K562 (cell line): Measurements from ENCODE around the gene SLC39A3. TPM values are rescaled to one million over a fixed set of nuclear protein-coding genes. Genes with fewer than 3 reads are reported as not detected.

Experiments used
- CC2D1A ChIP-seq: fragments of 450-650 bp; IDR thresholded peaks from 2 replicates; pipeline ENCODE4 v1.6.1; 2017; ENCODE audit warnings: mild to moderate bottlenecking
- ETV5 ChIP-seq: sonication (generic); formaldehyde crosslinking; IDR thresholded peaks from 2 replicates; pipeline ENCODE4 v1.4.0; 2020; ENCODE audit warnings: low read depth, mild to moderate bottlenecking, missing genetic modification reagents
- GTF2F1 ChIP-seq: IDR thresholded peaks from 2 replicates; pipeline ENCODE4 v1.6.1; 2011; ENCODE audit warnings: low read depth, low read length, improper control_type of control experiment
- NR3C1 ChIP-seq: sonication (generic); formaldehyde crosslinking; IDR thresholded peaks from 2 replicates; pipeline ENCODE4 v1.8.1; 2022; ENCODE audit warnings: missing genetic modification reagents
- RBM14 ChIP-seq: fragments of 200-400 bp; formaldehyde crosslinking; IDR thresholded peaks from 2 replicates; pipeline ENCODE4 v1.6.1; 2018; ENCODE audit warnings: low read depth, mild to moderate bottlenecking, low read length, moderate library complexity, borderline replicate concordance; ENCODE audit not compliant: insufficient read depth
- RBM25 ChIP-seq: fragments of 200-400 bp; formaldehyde crosslinking; IDR thresholded peaks from 2 replicates; pipeline ENCODE4 v1.6.1; 2018; ENCODE audit warnings: low read length, low read depth, moderate library complexity; ENCODE audit not compliant: severe bottlenecking
- STAT5B ChIP-seq: fragments of 250-450 bp; sonication (Bioruptor Pico); IDR thresholded peaks from 2 replicates; pipeline ENCODE4 v1.8.0; 2021; ENCODE audit warnings: mild to moderate bottlenecking, inconsistent platforms
- TCF7 ChIP-seq: sonication (generic); IDR thresholded peaks from 2 replicates; pipeline ENCODE4 v1.6.1; 2016; ENCODE audit warnings: antibody characterized with exemption, borderline replicate concordance
- ZFX ChIP-seq: sonication (generic); formaldehyde crosslinking; IDR thresholded peaks from 2 replicates; pipeline ENCODE4 v1.8.0; 2022; ENCODE audit warnings: mild to moderate bottlenecking, missing genetic modification reagents, moderate library complexity
- ZNF324 ChIP-seq: fragments of 250-450 bp; sonication (Bioruptor Pico); IDR thresholded peaks from 2 replicates; pipeline ENCODE4 v1.4.0; 2020; ENCODE audit warnings: mild to moderate bottlenecking
- ZNF586 ChIP-seq: fragments of 450-650 bp; formaldehyde crosslinking; conservative IDR thresholded peaks from 2 replicates; pipeline ENCODE4 v1.4.0; 2020; ENCODE audit warnings: mild to moderate bottlenecking, moderate library complexity
- polyA plus RNA-seq, 8 experiments: library from polyadenylated mRNA; depleted of rRNA in 4 of 8; stranded (reverse) in 5 of 8; unstranded in 3 of 8; fragments of >200 nt; fragmentation: Nextera tagmentation in 2 of 8; fragmentation: Illumina TruSeq in 1 of 8; extraction: Ambion mirVana in 2 of 8; extraction: Trizol in 1 of 8; gene quantifications; 2 replicates each; pipeline versions ENCODE4 v1.2.1 to v1.2.3, GENCODE V29; 2011 to 2014; ENCODE audit warnings: inconsistent platforms in 1 of 8, missing spikeins in 1 of 8
- total RNA-seq, 7 experiments: library from RNA; depleted of rRNA in 6 of 7; stranded (reverse); fragments of >200 nt in 6 of 7; fragmentation: Illumina TruSeq in 2 of 7; extraction: Trizol in 2 of 7; gene quantifications; 2 replicates each; pipeline versions ENCODE4 v1.2.1 to v1.2.3, GENCODE V29; 2011 to 2021; ENCODE audit warnings: low replicate concordance in 1 of 7
- TF ChIP-seq, protein P1 (sequence below): fragments of 450-650 bp; formaldehyde crosslinking; IDR thresholded peaks from 2 replicates; pipeline ENCODE4 v1.4.0; 2020; ENCODE audit warnings: mild to moderate bottlenecking, moderate library complexity
- TF ChIP-seq, protein P2 (sequence below): sonication (generic); formaldehyde crosslinking; IDR thresholded peaks from 2 replicates; pipeline ENCODE4 v1.8.0; 2023; ENCODE audit warnings: missing genetic modification reagents, mild to moderate bottlenecking, borderline replicate concordance
- TF ChIP-seq, protein P3 (sequence below): fragments of 450-650 bp; formaldehyde crosslinking; IDR thresholded peaks from 2 replicates; pipeline ENCODE4 v1.4.0; 2022; ENCODE audit warnings: mild to moderate bottlenecking, moderate library complexity
- TF ChIP-seq, protein P4 (sequence below): fragments of 150-350 bp; IDR thresholded peaks from 2 replicates; pipeline ENCODE4 v1.6.1; 2014; ENCODE audit warnings: low read depth, mild to moderate bottlenecking, low read length, borderline replicate concordance

SLC39A3 gene
- total and polyA plus RNA-seq, 9 of the 15 experiments (the other 6 are each of a cell fraction or from before 2014, with no cell fraction given), result 2.3 to 215 (median 127) TPM

DNA sequence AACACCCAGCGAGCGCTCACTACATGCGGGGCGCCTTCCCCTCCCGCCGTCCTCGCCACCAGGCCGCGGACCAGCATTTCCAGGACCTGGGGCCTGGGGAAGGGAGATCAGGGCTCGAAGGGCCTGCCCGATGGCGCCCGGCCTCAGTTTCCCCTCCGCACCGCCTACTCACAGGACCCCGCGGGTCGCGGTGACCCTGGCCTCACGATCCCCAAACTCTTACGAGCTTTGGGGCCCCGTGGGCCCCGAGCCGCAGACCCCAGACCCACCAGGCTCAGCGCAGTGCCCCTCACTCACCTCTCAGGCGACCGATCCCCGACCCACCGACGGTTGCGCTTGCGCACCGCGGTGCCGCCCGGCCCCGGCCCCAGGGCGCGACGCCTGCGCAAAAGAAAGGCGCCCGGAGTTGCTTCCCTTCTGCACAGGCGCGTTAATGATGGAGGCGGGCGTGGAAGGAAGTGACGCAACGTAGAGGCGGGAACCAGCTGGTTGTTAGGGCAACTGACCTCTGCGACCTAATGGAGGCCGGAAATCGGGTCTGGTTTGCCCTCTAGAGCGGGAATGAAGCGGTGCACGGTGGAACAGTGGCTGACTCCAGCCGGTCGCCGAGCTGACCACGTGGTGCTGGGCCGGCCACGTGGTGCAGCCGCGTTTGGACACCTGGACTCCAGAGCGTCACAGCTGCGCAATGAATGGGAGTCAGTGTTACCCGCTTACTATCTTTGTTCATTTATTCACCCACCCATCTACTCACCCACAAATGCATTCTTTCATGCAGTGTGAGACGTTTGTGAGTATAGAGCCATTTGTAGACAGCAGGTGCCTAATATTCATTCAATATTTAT lies 43.3 kb upstream of the SLC39A3 start, which contains the start of gene SGTA (continued):
- TF ChIP-seq RBM14 (no peak), CC2D1A (no peak), ETV5 (CRISPR knock-in tag) (peak; percentile 94), TCF7 (no peak), RBM25 (no peak), ZFX (peak; percentile 90), ZNF586 (CRISPR knock-in tag) (no peak), ZNF324 (CRISPR knock-in tag) (no peak), GTF2F1 (peak; percentile 79; the same call in 1 of the 2 replicates), NR3C1 (CRISPR knock-in tag) (peak; percentile 97), STAT5B (CRISPR knock-in tag) (no peak)
- TF ChIP-seq, protein P1, sequence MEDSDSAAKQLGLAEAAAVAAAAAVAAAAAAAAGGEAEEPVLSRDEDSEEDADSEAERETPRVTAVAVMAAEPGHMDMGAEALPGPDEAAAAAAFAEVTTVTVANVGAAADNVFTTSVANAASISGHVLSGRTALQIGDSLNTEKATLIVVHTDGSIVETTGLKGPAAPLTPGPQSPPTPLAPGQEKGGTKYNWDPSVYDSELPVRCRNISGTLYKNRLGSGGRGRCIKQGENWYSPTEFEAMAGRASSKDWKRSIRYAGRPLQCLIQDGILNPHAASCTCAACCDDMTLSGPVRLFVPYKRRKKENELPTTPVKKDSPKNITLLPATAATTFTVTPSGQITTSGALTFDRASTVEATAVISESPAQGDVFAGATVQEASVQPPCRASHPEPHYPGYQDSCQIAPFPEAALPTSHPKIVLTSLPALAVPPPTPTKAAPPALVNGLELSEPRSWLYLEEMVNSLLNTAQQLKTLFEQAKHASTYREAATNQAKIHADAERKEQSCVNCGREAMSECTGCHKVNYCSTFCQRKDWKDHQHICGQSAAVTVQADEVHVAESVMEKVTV (CRISPR knock-in tag), result no peak
- TF ChIP-seq, protein P2, sequence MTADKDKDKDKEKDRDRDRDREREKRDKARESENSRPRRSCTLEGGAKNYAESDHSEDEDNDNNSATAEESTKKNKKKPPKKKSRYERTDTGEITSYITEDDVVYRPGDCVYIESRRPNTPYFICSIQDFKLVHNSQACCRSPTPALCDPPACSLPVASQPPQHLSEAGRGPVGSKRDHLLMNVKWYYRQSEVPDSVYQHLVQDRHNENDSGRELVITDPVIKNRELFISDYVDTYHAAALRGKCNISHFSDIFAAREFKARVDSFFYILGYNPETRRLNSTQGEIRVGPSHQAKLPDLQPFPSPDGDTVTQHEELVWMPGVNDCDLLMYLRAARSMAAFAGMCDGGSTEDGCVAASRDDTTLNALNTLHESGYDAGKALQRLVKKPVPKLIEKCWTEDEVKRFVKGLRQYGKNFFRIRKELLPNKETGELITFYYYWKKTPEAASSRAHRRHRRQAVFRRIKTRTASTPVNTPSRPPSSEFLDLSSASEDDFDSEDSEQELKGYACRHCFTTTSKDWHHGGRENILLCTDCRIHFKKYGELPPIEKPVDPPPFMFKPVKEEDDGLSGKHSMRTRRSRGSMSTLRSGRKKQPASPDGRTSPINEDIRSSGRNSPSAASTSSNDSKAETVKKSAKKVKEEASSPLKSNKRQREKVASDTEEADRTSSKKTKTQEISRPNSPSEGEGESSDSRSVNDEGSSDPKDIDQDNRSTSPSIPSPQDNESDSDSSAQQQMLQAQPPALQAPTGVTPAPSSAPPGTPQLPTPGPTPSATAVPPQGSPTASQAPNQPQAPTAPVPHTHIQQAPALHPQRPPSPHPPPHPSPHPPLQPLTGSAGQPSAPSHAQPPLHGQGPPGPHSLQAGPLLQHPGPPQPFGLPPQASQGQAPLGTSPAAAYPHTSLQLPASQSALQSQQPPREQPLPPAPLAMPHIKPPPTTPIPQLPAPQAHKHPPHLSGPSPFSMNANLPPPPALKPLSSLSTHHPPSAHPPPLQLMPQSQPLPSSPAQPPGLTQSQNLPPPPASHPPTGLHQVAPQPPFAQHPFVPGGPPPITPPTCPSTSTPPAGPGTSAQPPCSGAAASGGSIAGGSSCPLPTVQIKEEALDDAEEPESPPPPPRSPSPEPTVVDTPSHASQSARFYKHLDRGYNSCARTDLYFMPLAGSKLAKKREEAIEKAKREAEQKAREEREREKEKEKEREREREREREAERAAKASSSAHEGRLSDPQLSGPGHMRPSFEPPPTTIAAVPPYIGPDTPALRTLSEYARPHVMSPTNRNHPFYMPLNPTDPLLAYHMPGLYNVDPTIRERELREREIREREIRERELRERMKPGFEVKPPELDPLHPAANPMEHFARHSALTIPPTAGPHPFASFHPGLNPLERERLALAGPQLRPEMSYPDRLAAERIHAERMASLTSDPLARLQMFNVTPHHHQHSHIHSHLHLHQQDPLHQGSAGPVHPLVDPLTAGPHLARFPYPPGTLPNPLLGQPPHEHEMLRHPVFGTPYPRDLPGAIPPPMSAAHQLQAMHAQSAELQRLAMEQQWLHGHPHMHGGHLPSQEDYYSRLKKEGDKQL (CRISPR knock-in tag), result peak; percentile 97; the same call in 1 of the 2 replicates
- TF ChIP-seq, protein P3, sequence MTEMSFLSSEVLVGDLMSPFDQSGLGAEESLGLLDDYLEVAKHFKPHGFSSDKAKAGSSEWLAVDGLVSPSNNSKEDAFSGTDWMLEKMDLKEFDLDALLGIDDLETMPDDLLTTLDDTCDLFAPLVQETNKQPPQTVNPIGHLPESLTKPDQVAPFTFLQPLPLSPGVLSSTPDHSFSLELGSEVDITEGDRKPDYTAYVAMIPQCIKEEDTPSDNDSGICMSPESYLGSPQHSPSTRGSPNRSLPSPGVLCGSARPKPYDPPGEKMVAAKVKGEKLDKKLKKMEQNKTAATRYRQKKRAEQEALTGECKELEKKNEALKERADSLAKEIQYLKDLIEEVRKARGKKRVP (CRISPR knock-in tag), result peak; percentile 29; the same call in 1 of the 2 replicates
- TF ChIP-seq, protein P4, sequence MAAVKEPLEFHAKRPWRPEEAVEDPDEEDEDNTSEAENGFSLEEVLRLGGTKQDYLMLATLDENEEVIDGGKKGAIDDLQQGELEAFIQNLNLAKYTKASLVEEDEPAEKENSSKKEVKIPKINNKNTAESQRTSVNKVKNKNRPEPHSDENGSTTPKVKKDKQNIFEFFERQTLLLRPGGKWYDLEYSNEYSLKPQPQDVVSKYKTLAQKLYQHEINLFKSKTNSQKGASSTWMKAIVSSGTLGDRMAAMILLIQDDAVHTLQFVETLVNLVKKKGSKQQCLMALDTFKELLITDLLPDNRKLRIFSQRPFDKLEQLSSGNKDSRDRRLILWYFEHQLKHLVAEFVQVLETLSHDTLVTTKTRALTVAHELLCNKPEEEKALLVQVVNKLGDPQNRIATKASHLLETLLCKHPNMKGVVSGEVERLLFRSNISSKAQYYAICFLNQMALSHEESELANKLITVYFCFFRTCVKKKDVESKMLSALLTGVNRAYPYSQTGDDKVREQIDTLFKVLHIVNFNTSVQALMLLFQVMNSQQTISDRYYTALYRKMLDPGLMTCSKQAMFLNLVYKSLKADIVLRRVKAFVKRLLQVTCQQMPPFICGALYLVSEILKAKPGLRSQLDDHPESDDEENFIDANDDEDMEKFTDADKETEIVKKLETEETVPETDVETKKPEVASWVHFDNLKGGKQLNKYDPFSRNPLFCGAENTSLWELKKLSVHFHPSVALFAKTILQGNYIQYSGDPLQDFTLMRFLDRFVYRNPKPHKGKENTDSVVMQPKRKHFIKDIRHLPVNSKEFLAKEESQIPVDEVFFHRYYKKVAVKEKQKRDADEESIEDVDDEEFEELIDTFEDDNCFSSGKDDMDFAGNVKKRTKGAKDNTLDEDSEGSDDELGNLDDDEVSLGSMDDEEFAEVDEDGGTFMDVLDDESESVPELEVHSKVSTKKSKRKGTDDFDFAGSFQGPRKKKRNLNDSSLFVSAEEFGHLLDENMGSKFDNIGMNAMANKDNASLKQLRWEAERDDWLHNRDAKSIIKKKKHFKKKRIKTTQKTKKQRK, result no peak
